ENCODE measurements around the gene KLC3. TPM values are rescaled to one million over a fixed set of nuclear protein-coding genes. Genes with fewer than 3 reads are reported as not detected.

The KLC3 gene
- total and polyA plus RNA-seq, 2 experiments from 2014 or later = not detected

- H3K4me2 ChIP-seq (ENCODE audit: unreplicated experiment) = no peak overlapping the region
- no peaks in the 10 kb centered on the region for H4K20me1 ChIP-seq (ENCODE audit: insufficient read depth)
- in situ Hi-C loops (cut with MboI) = no loop called here
- H3K27me3 ChIP-seq (replicated peaks; ENCODE audit: insufficient read depth) = no peaks in the 10 kb centered on the region
- no peak overlapping the region for H3K9ac ChIP-seq
- DNase-seq = no peak
- no peaks in the 10 kb centered on the region for H3K79me2 ChIP-seq (ENCODE audit: insufficient read depth)
- no peak overlapping the region for H3K27ac ChIP-seq
- H3K9me3 ChIP-seq (ENCODE audit: low read depth) = no peaks in the 10 kb centered on the region
- H3K4me3 ChIP-seq = no peak overlapping the region
- no peaks in the 10 kb centered on the region for H3K4me1 ChIP-seq (ENCODE audit: insufficient read depth)
- TF ChIP-seq EZH2 (IDR thresholded peaks at IDR 0.05; ENCODE audit: insufficient read depth, poor library complexity, severe bottlenecking) = no peak
- TF ChIP-seq EZH2phosphoT487 (IDR thresholded peaks at IDR 0.05; ENCODE audit: insufficient read depth, low read depth) = no peak
- 96 to 97% methylated on average over 17 to 20 of the region's 21 CpGs for WGBS, 2 experiments (ENCODE audit: low coverage in 1 of 2, low lambda C conversion rate in 2 of 2, missing lambda C conversion rate in 2 of 2)
- H3K9me2 ChIP-seq (ENCODE audit: insufficient read depth) = no peaks in the 10 kb centered on the region
- H2AFZ ChIP-seq = no peak overlapping the region
- H3K36me3 ChIP-seq (ENCODE audit: low read depth) = no peaks in the 10 kb centered on the region
- no peaks in the 10 kb centered on the region for H3F3A ChIP-seq (ENCODE audit: insufficient read depth)
Observed at GRCh38 chr19:45391871-45392665, 51.5 kb downstream of the KLC3 start.

DNA sequence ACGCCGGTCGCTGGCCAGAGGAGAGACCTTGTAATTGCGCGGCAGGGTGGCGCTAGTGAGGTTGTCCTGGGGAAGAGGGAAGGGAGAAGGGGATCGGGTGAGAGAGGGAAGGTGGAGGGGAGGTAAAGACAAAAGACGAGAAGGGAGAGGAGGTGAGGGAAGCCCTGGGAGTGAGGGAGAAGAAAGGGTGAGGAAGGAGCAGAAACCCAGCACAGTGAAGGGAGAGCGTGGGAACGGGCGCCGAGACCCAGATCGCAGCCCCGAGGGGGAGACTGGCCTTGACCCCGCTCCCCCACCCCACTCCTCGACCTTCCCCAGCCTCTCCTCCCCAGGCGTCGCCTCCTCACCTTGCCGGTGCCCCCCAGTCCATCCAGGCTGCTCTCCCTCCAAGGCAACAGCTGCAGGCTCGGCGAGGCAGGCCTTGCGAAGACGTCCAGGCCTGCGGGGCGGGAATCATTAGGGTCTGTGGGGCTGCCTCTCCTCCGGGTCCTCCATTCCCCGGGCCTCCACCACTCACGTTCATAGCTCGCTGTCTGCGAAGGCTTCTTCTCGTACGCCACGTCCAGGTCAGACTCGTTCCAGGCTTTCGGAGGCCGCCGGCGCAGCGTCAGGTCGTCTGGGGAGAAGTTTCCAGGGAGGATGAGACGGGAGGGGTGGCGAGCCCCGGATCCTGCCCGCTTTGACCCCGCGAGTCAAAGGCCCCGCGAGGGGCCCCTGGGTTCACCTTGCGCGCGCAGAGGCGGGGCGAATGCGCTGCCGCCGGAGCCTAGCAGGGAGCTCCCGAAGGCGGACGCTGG lies 55.5 kb downstream of the KLC3 start:
- Histone ChIP-seq H3K79me2 (ENCODE audit: insufficient read depth) (no peaks in the 10 kb centered on the region), H4K20me1 (ENCODE audit: insufficient read depth) (no peaks in the 10 kb centered on the region), H3K27me3 (replicated peaks; ENCODE audit: insufficient read depth) (no peaks in the 10 kb centered on the region), H3K4me3 (no peak overlapping the region), H3K27ac (no peak overlapping the region), H3K9me3 (ENCODE audit: low read depth) (no peaks in the 10 kb centered on the region), H3K4me1 (ENCODE audit: insufficient read depth) (no peaks in the 10 kb centered on the region), H2AFZ (no peak overlapping the region), H3K9ac (no peak overlapping the region), H3K36me3 (ENCODE audit: low read depth) (no peaks in the 10 kb centered on the region), H3K4me2 (ENCODE audit: unreplicated experiment) (no peak overlapping the region), H3F3A (ENCODE audit: insufficient read depth) (no peaks in the 10 kb centered on the region), H3K9me2 (ENCODE audit: insufficient read depth) (no peaks in the 10 kb centered on the region)
- in situ Hi-C loops (cut with MboI) = no loop called here
- DNase-seq = no peak
- WGBS, 2 experiments (ENCODE audit: low coverage in 1 of 2, low lambda C conversion rate in 2 of 2, missing lambda C conversion rate in 2 of 2) = 84 to 91% methylated on average over 26 to 59 of the region's 59 CpGs
- TF ChIP-seq EZH2phosphoT487 (IDR thresholded peaks at IDR 0.05; ENCODE audit: insufficient read depth, low read depth) = no peak

GRCh38 chr19:45400192-45400591 lies 59.6 kb downstream of the KLC3 start:
- Histone ChIP-seq H3K9me3 (ENCODE audit: low read depth) (no peaks in the 10 kb centered on the region), H2AFZ (no peak overlapping the region), H3K79me2 (ENCODE audit: insufficient read depth) (peaks cover 13% of the 10 kb centered on the region), H3K27me3 (replicated peaks; ENCODE audit: insufficient read depth) (no peaks in the 10 kb centered on the region), H3K4me2 (ENCODE audit: unreplicated experiment) (no peak overlapping the region), H3K4me1 (ENCODE audit: insufficient read depth) (peaks cover 17% of the 10 kb centered on the region; the same call in 1 of the 2 replicates), H3K9me2 (ENCODE audit: insufficient read depth) (no peaks in the 10 kb centered on the region), H3K4me3 (no peak overlapping the region), H3K9ac (no peak overlapping the region), H4K20me1 (ENCODE audit: insufficient read depth) (no peaks in the 10 kb centered on the region), H3F3A (ENCODE audit: insufficient read depth) (no peaks in the 10 kb centered on the region), H3K36me3 (ENCODE audit: low read depth) (no peaks in the 10 kb centered on the region), H3K27ac (no peak overlapping the region)
- no peak for DNase-seq
- no peak for TF ChIP-seq EZH2 (IDR thresholded peaks at IDR 0.05; ENCODE audit: insufficient read depth, poor library complexity, severe bottlenecking)
- TF ChIP-seq EZH2phosphoT487 (IDR thresholded peaks at IDR 0.05; ENCODE audit: insufficient read depth, low read depth) = no peak
- WGBS, 2 experiments (ENCODE audit: low coverage in 1 of 2, low lambda C conversion rate in 2 of 2, missing lambda C conversion rate in 2 of 2) = 94 to 95% methylated on average over 6 of the region's 6 CpGs
- in situ Hi-C loops (cut with MboI) = no loop called here

Other genes with a start within 250 kb of the KLC3 start
- 39.2 and 43.8 TPM in 2 replicates for gene PPP1R37, start 247.6 kb upstream of the KLC3 start, total RNA-seq (2014; rRNA removed; shearing (Covaris generic))
- 1.6 and 1.9 TPM in 2 replicates for gene PPP1R37, start 247.6 kb upstream of the KLC3 start, polyA plus RNA-seq (2016; fragmentation: Nextera tagmentation; extraction: Ambion mirVana)
- gene NKPD1, start 179.8 kb upstream of the KLC3 start, total RNA-seq (2014; rRNA removed; shearing (Covaris generic)) = 0.11 and 0.25 TPM in 2 replicates
- gene NKPD1, start 179.8 kb upstream of the KLC3 start, polyA plus RNA-seq (2016; fragmentation: Nextera tagmentation; extraction: Ambion mirVana) = not detected in 2 replicates
- gene TRAPPC6A, start 162.5 kb upstream of the KLC3 start, total RNA-seq (2014; rRNA removed; shearing (Covaris generic)) = 0.89 and 11.2 TPM in 2 replicates
- 16.9 and 18.8 TPM in 2 replicates for gene TRAPPC6A, start 162.5 kb upstream of the KLC3 start, polyA plus RNA-seq (2016; fragmentation: Nextera tagmentation; extraction: Ambion mirVana)
- gene BLOC1S3, start 162.0 kb upstream of the KLC3 start, total RNA-seq (2014; rRNA removed; shearing (Covaris generic)) = 4.3 and 9.0 TPM in 2 replicates
- 7.2 and 8.9 TPM in 2 replicates for gene BLOC1S3, start 162.0 kb upstream of the KLC3 start, polyA plus RNA-seq (2016; fragmentation: Nextera tagmentation; extraction: Ambion mirVana)
- 0.38 TPM in 1 of 2 replicates, not detected in the other for gene EXOC3L2, start 95.3 kb upstream of the KLC3 start, total RNA-seq (2014; rRNA removed; shearing (Covaris generic))
- gene EXOC3L2, start 95.3 kb upstream of the KLC3 start, polyA plus RNA-seq (2016; fragmentation: Nextera tagmentation; extraction: Ambion mirVana) = 0.06 TPM in 1 of 2 replicates, not detected in the other
- 10.2 and 11.6 TPM in 2 replicates for gene MARK4, start 89.5 kb upstream of the KLC3 start, total RNA-seq (2014; rRNA removed; shearing (Covaris generic))
- gene MARK4, start 89.5 kb upstream of the KLC3 start, polyA plus RNA-seq (2016; fragmentation: Nextera tagmentation; extraction: Ambion mirVana) = 4.0 and 4.9 TPM in 2 replicates
- not detected in 2 replicates for gene CKM, start 17.9 kb upstream of the KLC3 start, total RNA-seq (2014; rRNA removed; shearing (Covaris generic))
- 0.11 TPM in 1 of 2 replicates, not detected in the other for gene CKM, start 17.9 kb upstream of the KLC3 start, polyA plus RNA-seq (2016; fragmentation: Nextera tagmentation; extraction: Ambion mirVana)
- 29.8 and 32.3 TPM in 2 replicates for gene ERCC2, start 29.8 kb downstream of the KLC3 start, total RNA-seq (2014; rRNA removed; shearing (Covaris generic))
- gene ERCC2, start 29.8 kb downstream of the KLC3 start, polyA plus RNA-seq (2016; fragmentation: Nextera tagmentation; extraction: Ambion mirVana) = 13.7 TPM in 2 replicates
- gene PPP1R13L, start 64.3 kb downstream of the KLC3 start, total RNA-seq (2014; rRNA removed; shearing (Covaris generic)) = 3.9 and 36.5 TPM in 2 replicates
- gene PPP1R13L, start 64.3 kb downstream of the KLC3 start, polyA plus RNA-seq (2016; fragmentation: Nextera tagmentation; extraction: Ambion mirVana) = 6.2 and 6.4 TPM in 2 replicates
- 3.9 and 8.8 TPM in 2 replicates for gene POLR1G, start 65.9 kb downstream of the KLC3 start, total RNA-seq (2014; rRNA removed; shearing (Covaris generic))
- gene POLR1G, start 65.9 kb downstream of the KLC3 start, polyA plus RNA-seq (2016; fragmentation: Nextera tagmentation; extraction: Ambion mirVana) = 7.2 and 10.8 TPM in 2 replicates
- gene ERCC1, start 83.2 kb downstream of the KLC3 start, total RNA-seq (2014; rRNA removed; shearing (Covaris generic)) = 63.0 and 79.8 TPM in 2 replicates
- gene ERCC1, start 83.2 kb downstream of the KLC3 start, polyA plus RNA-seq (2016; fragmentation: Nextera tagmentation; extraction: Ambion mirVana) = 89.0 and 90.9 TPM in 2 replicates
- gene FOSB, start 127.2 kb downstream of the KLC3 start, total RNA-seq (2014; rRNA removed; shearing (Covaris generic)) = 11.9 and 16.1 TPM in 2 replicates
- 4.8 and 8.3 TPM in 2 replicates for gene FOSB, start 127.2 kb downstream of the KLC3 start, polyA plus RNA-seq (2016; fragmentation: Nextera tagmentation; extraction: Ambion mirVana)
- 14.8 and 19.6 TPM in 2 replicates for gene RTN2, start 156.3 kb downstream of the KLC3 start, total RNA-seq (2014; rRNA removed; shearing (Covaris generic))
- 7.8 and 8.2 TPM in 2 replicates for gene RTN2, start 156.3 kb downstream of the KLC3 start, polyA plus RNA-seq (2016; fragmentation: Nextera tagmentation; extraction: Ambion mirVana)
- 0.32 TPM in 1 of 2 replicates, not detected in the other for gene PPM1N, start 157.7 kb downstream of the KLC3 start, total RNA-seq (2014; rRNA removed; shearing (Covaris generic))
- 0.33 and 0.63 TPM in 2 replicates for gene PPM1N, start 157.7 kb downstream of the KLC3 start, polyA plus RNA-seq (2016; fragmentation: Nextera tagmentation; extraction: Ambion mirVana)
- 108 and 135 TPM in 2 replicates for gene VASP, start 166.7 kb downstream of the KLC3 start, total RNA-seq (2014; rRNA removed; shearing (Covaris generic))
- 31.9 and 32.6 TPM in 2 replicates for gene VASP, start 166.7 kb downstream of the KLC3 start, polyA plus RNA-seq (2016; fragmentation: Nextera tagmentation; extraction: Ambion mirVana)
- 5.3 and 10.6 TPM in 2 replicates for gene OPA3, start 244.1 kb downstream of the KLC3 start, total RNA-seq (2014; rRNA removed; shearing (Covaris generic))
- 11.8 and 11.9 TPM in 2 replicates for gene OPA3, start 244.1 kb downstream of the KLC3 start, polyA plus RNA-seq (2016; fragmentation: Nextera tagmentation; extraction: Ambion mirVana)

Data from GM23248 (cell line).